H9 (cell line): ENCODE measurements around the gene KCTD18. TPM values are rescaled to one million over a fixed set of nuclear protein-coding genes. Genes with fewer than 3 reads are reported as not detected.

Experiments used
- DNase-seq: peaks from one replicate; pipeline ENCODE4 v3.0.0-alpha.2; 2017
- H2AFZ ChIP-seq: one replicate; pipeline ENCODE4 v1.6.1; 2013; ENCODE audit warnings: mild to moderate bottlenecking, low read length, control low read depth, moderate library complexity
- H2AK5ac ChIP-seq: 2 replicates; pipeline ENCODE4 v1.6.1; 2013; ENCODE audit warnings: low read length, control low read depth, mixed read lengths; ENCODE audit not compliant: insufficient read length
- H2BK120ac ChIP-seq: one replicate; pipeline ENCODE4 v1.6.1; 2013; ENCODE audit warnings: low read depth, mild to moderate bottlenecking, low read length, control low read depth, inconsistent platforms; ENCODE audit not compliant: poor library complexity, severe bottlenecking
- H2BK12ac ChIP-seq: 2 replicates; pipeline ENCODE4 v1.6.1; 2013; ENCODE audit warnings: low read length, control low read depth, mixed read lengths, low read depth; ENCODE audit not compliant: insufficient read length
- H2BK15ac ChIP-seq: 2 replicates; pipeline ENCODE4 v1.6.1; 2013; ENCODE audit warnings: low read depth, low read length, control low read depth
- H2BK20ac ChIP-seq: one replicate; pipeline ENCODE4 v1.6.1; 2013; ENCODE audit warnings: low read depth, mild to moderate bottlenecking, low read length, control low read depth, inconsistent platforms; ENCODE audit not compliant: poor library complexity, severe bottlenecking
- H2BK5ac ChIP-seq: 2 replicates; pipeline ENCODE4 v1.6.1; 2013; ENCODE audit warnings: low read length, control low read depth, mixed read lengths; ENCODE audit not compliant: insufficient read length
- H3K14ac ChIP-seq: 2 replicates; pipeline ENCODE4 v1.6.1; 2013; ENCODE audit warnings: low read length, control low read depth; ENCODE audit not compliant: insufficient read depth
- H3K18ac ChIP-seq: 2 replicates; pipeline ENCODE4 v1.6.1; 2013; ENCODE audit warnings: low read depth, mild to moderate bottlenecking, mixed read lengths, low read length, control low read depth; ENCODE audit not compliant: insufficient read length
- H3K23ac ChIP-seq: 2 replicates; pipeline ENCODE4 v1.6.1; 2013; ENCODE audit warnings: low read length, control low read depth, mixed read lengths, low read depth; ENCODE audit not compliant: insufficient read length
- H3K23me2 ChIP-seq: 2 replicates; pipeline ENCODE4 v1.6.1; 2013; ENCODE audit warnings: low read depth, mild to moderate bottlenecking, mixed read lengths, low read length, control low read depth; ENCODE audit not compliant: insufficient read length, poor library complexity, severe bottlenecking
- H3K27ac ChIP-seq: 2 replicates; pipeline ENCODE4 v1.5.1; 2013; ENCODE audit warnings: low read length, control low read depth, mixed read lengths, low read depth; ENCODE audit not compliant: insufficient read length
- H3K27me3 ChIP-seq: 2 replicates; pipeline ENCODE4 v1.6.1; 2013; ENCODE audit warnings: low read length, control low read depth, inconsistent platforms; ENCODE audit not compliant: insufficient read depth
- H3K4ac ChIP-seq: 2 replicates; pipeline ENCODE4 v1.6.1; 2013; ENCODE audit warnings: low read depth, mild to moderate bottlenecking, control low read depth, inconsistent platforms, low read length, moderate library complexity
- H3K4me1 ChIP-seq: 2 replicates; pipeline ENCODE4 v1.6.1; 2013; ENCODE audit warnings: low read length, control low read depth, inconsistent platforms; ENCODE audit not compliant: insufficient read depth
- H3K4me2 ChIP-seq: 2 replicates; pipeline ENCODE4 v1.6.1; 2013; ENCODE audit warnings: low read length, control low read depth, mixed read lengths; ENCODE audit not compliant: insufficient read length, insufficient read depth
- H3K56ac ChIP-seq: 2 replicates; pipeline ENCODE4 v1.6.1; 2013; ENCODE audit warnings: low read depth, mild to moderate bottlenecking, mixed read lengths, low read length, control low read depth; ENCODE audit not compliant: insufficient read length
- H3K79me1 ChIP-seq: 2 replicates; pipeline ENCODE4 v1.6.1; 2013; ENCODE audit warnings: low read depth, mild to moderate bottlenecking, moderate library complexity, low read length, control low read depth, inconsistent platforms; ENCODE audit not compliant: insufficient read depth, poor library complexity, severe bottlenecking
- H3K79me2 ChIP-seq: 2 replicates; pipeline ENCODE4 v1.6.1; 2013; ENCODE audit warnings: low read length, control low read depth, inconsistent platforms; ENCODE audit not compliant: insufficient read depth
- H3K9ac ChIP-seq: 2 replicates; pipeline ENCODE4 v1.6.1; 2013; ENCODE audit warnings: low read length, control low read depth, mixed read lengths; ENCODE audit not compliant: insufficient read length; ENCODE audit errors: extremely low read depth
- H3K9me3 ChIP-seq: one replicate; pipeline ENCODE4 v1.6.1; 2013; ENCODE audit warnings: low read depth, low read length, inconsistent platforms; ENCODE audit not compliant: control insufficient read depth
- H3T11ph ChIP-seq: one replicate; pipeline ENCODE4 v1.6.1; 2013; ENCODE audit warnings: mild to moderate bottlenecking, low read length, control low read depth, inconsistent platforms
- H4K20me1 ChIP-seq: one replicate; pipeline ENCODE4 v1.6.1; 2013; ENCODE audit not compliant: control insufficient read depth, insufficient read length, insufficient read depth
- H4K5ac ChIP-seq: 2 replicates; pipeline ENCODE4 v1.6.1; 2013; ENCODE audit warnings: low read depth, mild to moderate bottlenecking, mixed read lengths, low read length, control low read depth; ENCODE audit not compliant: insufficient read length
- H4K8ac ChIP-seq: replicated peaks from 2 replicates; pipeline ENCODE4 v1.6.1; 2013; ENCODE audit warnings: low read length, control low read depth, mixed read lengths, low read depth; ENCODE audit not compliant: insufficient read length
- H4K91ac ChIP-seq: 2 replicates; pipeline ENCODE4 v1.6.1; 2013; ENCODE audit warnings: low read depth, mild to moderate bottlenecking, moderate library complexity, mixed read lengths, low read length, control low read depth; ENCODE audit not compliant: insufficient read length
- H3K27ac Mint-ChIP-seq, 3 experiments: 2 replicates in 2 of 3; 3 replicates in 1 of 3; pipeline ENCODE4 v1.8.0; 2020 to 2021; ENCODE audit warnings: mixed read lengths in 3 of 3, mild to moderate bottlenecking in 1 of 3, moderate library complexity in 1 of 3
- H3K27me3 Mint-ChIP-seq: 2 replicates; pipeline ENCODE4 v1.8.0; 2021; ENCODE audit warnings: low read depth, mild to moderate bottlenecking, moderate library complexity, mixed read lengths
- H3K36me3 Mint-ChIP-seq, 3 experiments: 2 replicates in 2 of 3; 3 replicates in 1 of 3; pipeline ENCODE4 v1.8.0; 2020 to 2021; ENCODE audit warnings: low read depth in 3 of 3, mixed read lengths in 3 of 3; ENCODE audit not compliant: insufficient read depth in 1 of 3
- H3K4me1 Mint-ChIP-seq, 2 experiments: 2 replicates each; pipeline ENCODE4 v1.8.0; 2020; ENCODE audit warnings: mixed read lengths in 2 of 2
- H3K4me3 Mint-ChIP-seq, 2 experiments: 2 replicates in 1 of 2; 3 replicates in 1 of 2; pipeline ENCODE4 v1.8.0; 2020 to 2021; ENCODE audit warnings: mild to moderate bottlenecking in 2 of 2, mixed read lengths in 2 of 2, moderate library complexity in 1 of 2
- H3K9me3 Mint-ChIP-seq, 2 experiments: 2 replicates in 1 of 2; 3 replicates in 1 of 2; pipeline ENCODE4 v1.8.0; 2020; ENCODE audit warnings: mild to moderate bottlenecking in 2 of 2, mixed read lengths in 2 of 2, moderate library complexity in 1 of 2
- CTCF ChIP-seq: fragments of 200-600 bp; sonication (generic); conservative IDR thresholded peaks from 3 replicates; pipeline ENCODE4 v1.8.0; 2021; ENCODE audit warnings: antibody characterized with exemption, mild to moderate bottlenecking
- WGBS: extraction: QIAGEN DNeasy Blood & Tissue Kit; methylation state at CpG from one replicate; pipeline ENCODE4 v1.1.7; 2013; ENCODE audit warnings: missing lambda C conversion rate, low lambda C conversion rate, mixed read lengths; ENCODE audit not compliant: insufficient read length; ENCODE audit errors: extremely low coverage; 5-methylcytosine and 5-hydroxymethylcytosine counted together
- total RNA-seq: library from RNA; stranded (reverse); gene quantifications from 2 replicates; pipeline ENCODE4 v1.2.1, GENCODE V29; 2021

Gene KCTD18
- total RNA-seq, 1 experiment from 2014 or later, result 4.9 TPM

GRCh38 chr2:200451511-200451910, 58.4 kb downstream of the KCTD18 start:
- WGBS, result no CpG with 5 or more reads among the region's 2 CpGs
- peaks cover 8 to 13% of the 10 kb centered on the region in 2 experiments for H3K4me1 Mint-ChIP-seq

More at GRCh38 chr2:200451511-200451910, 58.4 kb downstream of the KCTD18 start:
- H2BK5ac ChIP-seq, result no peak overlapping the region
- H3K27me3 ChIP-seq, result no peaks in the 10 kb centered on the region
- H2AK5ac ChIP-seq, result no peak overlapping the region
- no peaks in the 10 kb centered on the region for H3K79me2 ChIP-seq
- DNase-seq, result no peak
- H3T11ph ChIP-seq, result no peak overlapping the region
- H2BK20ac ChIP-seq, result no peak overlapping the region
- no peak overlapping the region for H4K91ac ChIP-seq
- Mint-ChIP-seq H3K27me3 (no peaks in the 10 kb centered on the region), H3K4me3 (no peak overlapping the region), H3K36me3 (peaks cover 3 to 20% (median 4%) of the 10 kb centered on the region in 3 experiments; a peak in 5 of 7 replicates), H3K27ac (no peak overlapping the region), H3K9me3 (no peaks in the 10 kb centered on the region)
- no peaks in the 10 kb centered on the region for H3K23me2 ChIP-seq
- no peak overlapping the region for H3K14ac ChIP-seq
- H3K27ac ChIP-seq, result no peak overlapping the region
- no peak overlapping the region for H4K5ac ChIP-seq
- H4K8ac ChIP-seq, result no peak overlapping the region
- no peak overlapping the region for H2BK12ac ChIP-seq
- peaks cover 6% of the 10 kb centered on the region; the same call in 1 of the 2 replicates for H3K4me1 ChIP-seq
- no peak for TF ChIP-seq CTCF
- no peak overlapping the region for H3K9ac ChIP-seq
- no peaks in the 10 kb centered on the region for H4K20me1 ChIP-seq
- H3K9me3 ChIP-seq, result no peaks in the 10 kb centered on the region
- H3K18ac ChIP-seq, result no peak overlapping the region
- H3K4me2 ChIP-seq, result no peak overlapping the region
- H2BK120ac ChIP-seq, result no peak overlapping the region
- no peaks in the 10 kb centered on the region for H3K79me1 ChIP-seq
- no peak overlapping the region for H3K23ac ChIP-seq
- no peak overlapping the region for H3K56ac ChIP-seq
- no peak overlapping the region for H3K4ac ChIP-seq
- H2BK15ac ChIP-seq, result no peak overlapping the region
- no peak overlapping the region for H2AFZ ChIP-seq
